SJSA1 (cell line): ENCODE data around the gene DHFR. TPM values are rescaled to one million over a fixed set of nuclear protein-coding genes. Genes with fewer than 3 reads are reported as not detected.
"Not testable (repeated sequence)": the region's sequence is repeated elsewhere in the genome, so short reads cannot be mapped to it uniquely, and the experiment has no call there.

ENCODE experiments used
- DNase-seq, 2 experiments: peaks; one replicate each; pipeline ENCODE4 v3.0.0-alpha.2; 2015 to 2020; ENCODE audit warnings: low spot score in 2 of 2, low read depth in 1 of 2
- H3K27ac ChIP-seq: fragments of 250-450 bp; sonication (Bioruptor Pico); 2 replicates; pipeline ENCODE4 v1.5.1; 2020; ENCODE audit warnings: mild to moderate bottlenecking, moderate library complexity
- H3K27me3 ChIP-seq: fragments of 250-450 bp; sonication (Bioruptor Pico); replicated peaks from 2 replicates; pipeline ENCODE4 v1.5.1; 2020; ENCODE audit warnings: mild to moderate bottlenecking, moderate library complexity
- H3K36me3 ChIP-seq: fragments of 250-450 bp; sonication (Bioruptor Pico); 2 replicates; pipeline ENCODE4 v1.5.1; 2020; ENCODE audit warnings: mild to moderate bottlenecking
- H3K4me1 ChIP-seq: fragments of 250-450 bp; sonication (Bioruptor Pico); replicated peaks from 2 replicates; pipeline ENCODE4 v1.6.1; 2021; ENCODE audit warnings: mild to moderate bottlenecking
- H3K4me3 ChIP-seq: fragments of 250-450 bp; sonication (Bioruptor Pico); 2 replicates; pipeline ENCODE4 v1.5.1; 2020; ENCODE audit warnings: mild to moderate bottlenecking
- H3K9me3 ChIP-seq: fragments of 250-450 bp; sonication (Bioruptor Pico); replicated peaks from 2 replicates; pipeline ENCODE4 v1.5.1; 2020; ENCODE audit warnings: mild to moderate bottlenecking
- total RNA-seq: library from RNA; depleted of rRNA; stranded (reverse); fragments of >200 nt; shearing (Covaris generic); gene quantifications from 2 replicates; pipeline ENCODE4 v1.2.3, GENCODE V29; 2014

Gene DHFR
- total RNA-seq, 1 experiment from 2014 or later, result 145 TPM

DNA sequence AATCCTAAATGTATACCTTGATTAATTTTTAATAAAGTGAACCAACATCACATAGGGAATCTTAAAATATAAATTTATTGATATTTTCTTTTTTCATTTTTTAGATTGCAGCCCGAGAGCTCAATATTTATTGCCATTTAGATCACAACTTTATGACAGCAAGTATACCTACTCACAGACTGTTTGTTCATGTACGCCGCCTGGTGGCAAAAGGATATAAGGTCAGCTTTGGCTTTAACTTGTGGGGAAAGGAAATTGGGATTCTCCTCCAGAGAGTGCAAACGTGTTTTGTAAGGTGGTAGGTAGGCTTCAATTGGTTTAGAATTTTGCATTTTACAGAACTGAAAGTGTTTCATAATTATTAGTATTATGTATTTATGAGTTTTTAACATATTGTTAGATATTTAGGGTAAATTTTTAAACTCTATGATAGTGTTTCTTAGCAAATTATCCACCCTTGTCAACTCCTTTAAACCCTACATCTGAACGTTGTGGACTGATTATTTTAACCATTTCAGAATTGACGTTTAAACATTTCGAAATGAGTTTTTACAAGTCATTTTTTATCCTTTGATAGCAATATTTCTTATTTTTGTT is 17.5 kb upstream of the DHFR start:
- no peaks in the 10 kb centered on the region for H3K27me3 ChIP-seq
- H3K9me3 ChIP-seq, result no peaks in the 10 kb centered on the region
- H3K36me3 ChIP-seq, result peaks cover 53% of the 10 kb centered on the region
- peak; percentile 43 to 64 for DNase-seq
- H3K4me3 ChIP-seq, result no peak overlapping the region
- no peaks in the 10 kb centered on the region for H3K4me1 ChIP-seq
- H3K27ac ChIP-seq, result no peak overlapping the region

- H3K9me3 ChIP-seq, result no peaks in the 10 kb centered on the region
- no peaks in the 10 kb centered on the region for H3K4me1 ChIP-seq
- no peak overlapping the region for H3K4me3 ChIP-seq
- peaks cover 55% of the 10 kb centered on the region for H3K36me3 ChIP-seq
- H3K27ac ChIP-seq, result no peak overlapping the region
- H3K27me3 ChIP-seq, result no peaks in the 10 kb centered on the region
- no peak for DNase-seq
Measured at GRCh38 chr5:80668016-80668969, 13.5 kb upstream of the DHFR start.

DNA sequence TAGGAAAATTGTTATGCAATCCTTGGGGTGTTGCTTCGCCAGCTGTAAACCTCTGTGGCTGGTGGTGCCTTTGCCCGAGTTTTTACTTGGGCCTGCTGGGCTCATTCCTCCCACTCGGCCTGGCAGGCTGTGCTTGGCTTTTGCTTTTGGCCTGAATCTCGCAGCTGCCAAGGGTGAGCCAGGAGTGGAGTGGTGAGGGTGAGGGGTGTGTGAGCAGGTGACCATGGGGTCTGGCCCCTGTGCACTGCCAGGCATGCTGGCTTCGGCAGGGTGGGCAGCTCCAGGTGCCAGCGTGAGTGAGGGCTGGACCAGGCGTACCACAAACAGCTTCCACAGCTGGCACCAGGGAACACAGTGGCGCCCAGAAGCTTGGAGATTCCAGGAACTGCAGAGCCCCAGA is 12.6 kb upstream of the DHFR start:
- Histone ChIP-seq H3K9me3 (no peaks in the 10 kb centered on the region), H3K4me3 (no peak overlapping the region), H3K36me3 (peaks cover 54% of the 10 kb centered on the region), H3K27me3 (no peaks in the 10 kb centered on the region), H3K27ac (no peak overlapping the region), H3K4me1 (no peaks in the 10 kb centered on the region)
- DNase-seq, result no peak

GRCh38 chr5:80665057-80665456 is 10.3 kb upstream of the DHFR start:
- no peaks in the 10 kb centered on the region for H3K27me3 ChIP-seq
- no peak for DNase-seq

DNA sequence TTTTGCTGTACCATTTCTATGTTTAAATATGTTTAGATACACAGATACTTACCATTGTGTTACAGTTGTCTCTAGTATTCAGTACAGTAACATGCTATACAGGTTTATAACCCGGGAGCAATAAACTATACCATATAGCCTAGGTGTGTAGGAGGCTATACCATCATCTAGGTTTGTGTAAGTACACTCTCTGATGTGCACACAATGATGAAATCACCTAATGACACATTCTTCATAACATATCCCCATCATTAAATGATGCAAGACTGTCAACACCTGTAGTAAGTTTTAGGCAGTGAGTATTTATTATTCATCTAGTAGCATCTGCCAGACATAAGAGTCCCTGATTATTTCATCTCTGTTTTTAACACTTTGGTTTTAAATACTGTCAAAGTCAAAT is 7.3 kb upstream of the DHFR start:
- H3K4me1 ChIP-seq, result no peaks in the 10 kb centered on the region
- no peaks in the 10 kb centered on the region for H3K9me3 ChIP-seq
- no peak overlapping the region for H3K27ac ChIP-seq
- DNase-seq, result no peak
- peaks cover 65% of the 10 kb centered on the region for H3K36me3 ChIP-seq
- no peaks in the 10 kb centered on the region for H3K27me3 ChIP-seq
- H3K4me3 ChIP-seq, result no peak overlapping the region

More at GRCh38 chr5:80665057-80665456, 10.3 kb upstream of the DHFR start:
- no peak overlapping the region for H3K4me3 ChIP-seq
- H3K9me3 ChIP-seq, result no peaks in the 10 kb centered on the region
- H3K4me1 ChIP-seq, result no peaks in the 10 kb centered on the region
- peaks cover 55% of the 10 kb centered on the region for H3K36me3 ChIP-seq
- no peak overlapping the region for H3K27ac ChIP-seq

GRCh38 chr5:80660661-80661060 is 5.9 kb upstream of the DHFR start:
- peaks cover 64% of the 10 kb centered on the region for H3K36me3 ChIP-seq
- H3K9me3 ChIP-seq, H3K4me3 ChIP-seq, DNase-seq, H3K27me3 ChIP-seq, H3K27ac ChIP-seq: not testable (repeated sequence)
- H3K4me1 ChIP-seq, result peaks cover 10% of the 10 kb centered on the region

DNA sequence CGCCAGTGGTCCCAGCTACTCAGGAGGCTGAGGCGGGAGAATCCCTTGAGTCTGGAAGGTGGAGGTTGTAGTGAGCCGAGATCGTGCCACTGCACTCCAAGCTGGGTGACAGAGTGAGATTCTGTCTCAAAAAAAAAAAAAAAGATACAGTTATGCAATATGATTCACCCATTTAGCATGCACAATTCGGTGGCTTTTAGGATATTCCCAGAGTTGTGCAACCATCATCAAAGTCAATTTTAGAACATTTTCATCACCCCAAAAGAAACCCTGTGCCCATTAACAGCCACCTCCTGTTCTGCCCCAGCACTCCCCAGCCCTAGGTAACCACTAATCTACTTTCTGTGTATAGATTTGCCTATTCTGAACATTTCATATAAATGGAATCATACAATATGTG is 4.3 kb upstream of the DHFR start:
- H3K4me3 ChIP-seq, result no peak overlapping the region
- H3K9me3 ChIP-seq, result no peaks in the 10 kb centered on the region
- no peak for DNase-seq
- H3K27ac ChIP-seq, result no peak overlapping the region
- H3K36me3 ChIP-seq, result peaks cover 56% of the 10 kb centered on the region
- peaks cover 15% of the 10 kb centered on the region for H3K4me1 ChIP-seq
- no peaks in the 10 kb centered on the region for H3K27me3 ChIP-seq

GRCh38 chr5:80656425-80656824 is 1.6 kb upstream of the DHFR start:
- peaks cover 42% of the 10 kb centered on the region for H3K36me3 ChIP-seq
- H3K27ac ChIP-seq, result peak overlapping the region; percentile 88
- peak in 1 of 2 experiments; percentile 27 for DNase-seq
- no peak overlapping the region for H3K4me3 ChIP-seq
- H3K4me1 ChIP-seq, result peaks cover 20% of the 10 kb centered on the region
- no peaks in the 10 kb centered on the region for H3K9me3 ChIP-seq
- H3K27me3 ChIP-seq, result no peaks in the 10 kb centered on the region

- H3K4me3 ChIP-seq, result peak overlapping the region; percentile 95
- H3K27ac ChIP-seq, result peak overlapping the region; percentile 88
- no peaks in the 10 kb centered on the region for H3K27me3 ChIP-seq
- H3K9me3 ChIP-seq, result no peaks in the 10 kb centered on the region
- peaks cover 42% of the 10 kb centered on the region for H3K36me3 ChIP-seq
- H3K4me1 ChIP-seq, result peaks cover 20% of the 10 kb centered on the region
- DNase-seq, result no peak
Measured at GRCh38 chr5:80655231-80655774, 520 bp upstream of the DHFR start.

- H3K4me3 ChIP-seq, result peak overlapping the region; percentile 95
- H3K9me3 ChIP-seq, result no peaks in the 10 kb centered on the region
- H3K27ac ChIP-seq, result peak overlapping the region; percentile 88
- no peaks in the 10 kb centered on the region for H3K27me3 ChIP-seq
- peak; percentile 51 to 74 for DNase-seq
- H3K4me1 ChIP-seq, result peaks cover 20% of the 10 kb centered on the region
- peaks cover 33% of the 10 kb centered on the region for H3K36me3 ChIP-seq
Measured at GRCh38 chr5:80654054-80654390, 761 bp downstream of the DHFR start.

GRCh38 chr5:80653502-80653901 is 1.3 kb downstream of the DHFR start:
- Histone ChIP-seq H3K4me3 (peak overlapping the region; percentile 95), H3K9me3 (no peaks in the 10 kb centered on the region), H3K27me3 (no peaks in the 10 kb centered on the region), H3K27ac (peak overlapping the region; percentile 88; the same call in 1 of the 2 replicates), H3K36me3 (peaks cover 30% of the 10 kb centered on the region), H3K4me1 (peaks cover 20% of the 10 kb centered on the region)
- no peak for DNase-seq

DNA sequence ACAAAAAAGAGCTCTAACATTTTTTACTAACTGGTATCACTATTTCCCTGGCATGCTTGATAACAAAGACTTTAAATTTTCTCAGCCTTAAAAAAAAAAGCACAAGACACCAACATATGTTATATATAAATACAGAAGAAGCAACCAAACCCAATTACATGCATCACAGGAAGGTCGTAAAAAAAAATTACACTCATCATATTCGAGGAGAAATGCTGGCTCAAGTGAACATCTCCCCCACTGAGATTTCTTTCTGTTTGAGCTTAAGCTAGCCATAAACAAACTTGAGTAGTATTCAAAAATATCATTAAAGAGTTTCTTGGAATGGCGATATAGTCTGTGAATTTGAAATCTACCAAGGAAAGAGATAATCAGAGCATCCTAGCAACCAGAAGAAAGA is 7.9 kb downstream of the DHFR start:
- H3K27me3 ChIP-seq, result no peaks in the 10 kb centered on the region
- H3K4me3 ChIP-seq, result no peak overlapping the region
- H3K9me3 ChIP-seq, result no peaks in the 10 kb centered on the region
- peaks cover 43% of the 10 kb centered on the region for H3K36me3 ChIP-seq
- no peak overlapping the region for H3K27ac ChIP-seq
- no peaks in the 10 kb centered on the region for H3K4me1 ChIP-seq
- no peak for DNase-seq

- no peaks in the 10 kb centered on the region for H3K9me3 ChIP-seq
- H3K4me1 ChIP-seq, result no peaks in the 10 kb centered on the region
- no peak for DNase-seq
- no peak overlapping the region for H3K4me3 ChIP-seq
- H3K27me3 ChIP-seq, result no peaks in the 10 kb centered on the region
- no peak overlapping the region for H3K27ac ChIP-seq
- H3K36me3 ChIP-seq, result peaks cover 62% of the 10 kb centered on the region
Measured at GRCh38 chr5:80644900-80645299, 9.9 kb downstream of the DHFR start.

DNA sequence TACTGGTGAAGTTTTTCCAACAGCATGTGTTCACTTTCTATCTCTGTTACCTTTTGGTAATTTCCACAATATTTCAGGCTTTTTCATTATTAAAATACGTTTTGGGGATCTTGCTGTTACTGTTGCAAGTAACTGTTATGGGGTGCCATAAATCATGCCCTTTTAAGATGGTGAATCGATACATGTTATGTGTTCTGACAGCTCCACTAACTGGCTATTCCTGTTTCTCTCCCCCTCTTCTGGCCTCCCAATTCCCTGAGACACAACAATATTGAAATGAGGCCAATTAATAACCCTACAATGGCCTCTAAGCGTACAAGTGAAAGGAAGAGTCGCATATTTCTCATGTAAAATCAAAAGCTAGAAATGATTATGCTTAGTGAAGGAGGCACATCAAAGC is 13.4 kb downstream of the DHFR start:
- Histone ChIP-seq H3K4me3 (no peak overlapping the region), H3K4me1 (no peaks in the 10 kb centered on the region), H3K36me3 (peaks cover 85% of the 10 kb centered on the region), H3K27ac (no peak overlapping the region), H3K27me3 (no peaks in the 10 kb centered on the region), H3K9me3 (no peaks in the 10 kb centered on the region)
- DNase-seq, result no peak
